ENCODE measurements around the gene DLGAP1. TPM values are rescaled to one million over a fixed set of nuclear protein-coding genes. Genes with fewer than 3 reads are reported as not detected.

Gene DLGAP1
- total RNA-seq, 1 experiment from 2014 or later, result 23.2 TPM

GRCh38 chr18:3460823-3461398, 994.2 kb downstream of the DLGAP1 start:
- peak overlapping the region in 1 of 3 experiments; percentile 95; a peak in 2 of 7 replicates for H3K27ac Mint-ChIP-seq
- Histone ChIP-seq H3K27me3 (ENCODE audit: insufficient read depth, low read length) (no peaks in the 10 kb centered on the region), H3K14ac (ENCODE audit: insufficient read depth, low read length) (no peak overlapping the region), H3K56ac (ENCODE audit: insufficient read length, low read depth, low read length) (no peak overlapping the region), H3K79me2 (ENCODE audit: insufficient read depth, low read length) (peaks cover 3% of the 10 kb centered on the region; the same call in 1 of the 2 replicates), H4K8ac (replicated peaks; ENCODE audit: insufficient read length, low read depth, low read length) (no peak overlapping the region), H3K18ac (ENCODE audit: insufficient read length, low read depth, low read length) (no peak overlapping the region), H3K23ac (ENCODE audit: insufficient read length, low read depth, low read length) (no peak overlapping the region), H4K91ac (ENCODE audit: insufficient read length, low read depth, low read length) (no peak overlapping the region), H2AFZ (ENCODE audit: low read length) (no peak overlapping the region), H2BK12ac (ENCODE audit: insufficient read length, low read depth, low read length) (no peak overlapping the region), H2BK120ac (ENCODE audit: low read depth, low read length, poor library complexity, severe bottlenecking) (no peak overlapping the region), H2BK5ac (ENCODE audit: insufficient read length, low read length) (no peak overlapping the region), H3K4me2 (ENCODE audit: insufficient read depth, insufficient read length, low read length) (no peak overlapping the region), H3T11ph (ENCODE audit: low read length) (no peak overlapping the region), H3K79me1 (ENCODE audit: insufficient read depth, low read depth, low read length, poor library complexity, severe bottlenecking) (peaks cover 4% of the 10 kb centered on the region), H2BK20ac (ENCODE audit: low read depth, low read length, poor library complexity, severe bottlenecking) (no peak overlapping the region), H3K9ac (ENCODE audit: extremely low read depth, insufficient read length, low read length) (no peak overlapping the region), H3K9me3 (ENCODE audit: control insufficient read depth, low read depth, low read length) (no peaks in the 10 kb centered on the region), H4K20me1 (ENCODE audit: control insufficient read depth, insufficient read depth, insufficient read length) (no peaks in the 10 kb centered on the region), H3K23me2 (ENCODE audit: insufficient read length, low read depth, low read length, poor library complexity, severe bottlenecking) (no peaks in the 10 kb centered on the region), H2AK5ac (ENCODE audit: insufficient read length, low read length) (no peak overlapping the region), H3K27ac (ENCODE audit: insufficient read length, low read depth, low read length) (no peak overlapping the region), H3K4me1 (ENCODE audit: insufficient read depth, low read length) (peaks cover 11% of the 10 kb centered on the region; the same call in 1 of the 2 replicates), H3K4ac (ENCODE audit: low read depth, low read length) (no peak overlapping the region), H4K5ac (ENCODE audit: insufficient read length, low read depth, low read length) (no peak overlapping the region), H2BK15ac (ENCODE audit: low read depth, low read length) (no peak overlapping the region)
- H3K4me1 Mint-ChIP-seq, result peaks cover 54 to 62% of the 10 kb centered on the region in 2 experiments
- TF ChIP-seq CTCF (conservative IDR thresholded peaks at IDR 0.05), result no peak
- no peak overlapping the region for H3K4me3 Mint-ChIP-seq
- H3K36me3 Mint-ChIP-seq (ENCODE audit: insufficient read depth in 1 of 3, low read depth in 3 of 3), result peaks cover 40 to 66% (median 49%) of the 10 kb centered on the region in 3 experiments
- no peaks in the 10 kb centered on the region for H3K27me3 Mint-ChIP-seq (ENCODE audit: low read depth)
- WGBS (ENCODE audit: extremely low coverage, insufficient read length, low lambda C conversion rate), result no CpG with 5 or more reads among the region's 4 CpGs
- no peak for DNase-seq
- H3K9me3 Mint-ChIP-seq, result no peaks in the 10 kb centered on the region
